Measurements from ENCODE around the gene CADPS2.

The CADPS2 gene

DNA sequence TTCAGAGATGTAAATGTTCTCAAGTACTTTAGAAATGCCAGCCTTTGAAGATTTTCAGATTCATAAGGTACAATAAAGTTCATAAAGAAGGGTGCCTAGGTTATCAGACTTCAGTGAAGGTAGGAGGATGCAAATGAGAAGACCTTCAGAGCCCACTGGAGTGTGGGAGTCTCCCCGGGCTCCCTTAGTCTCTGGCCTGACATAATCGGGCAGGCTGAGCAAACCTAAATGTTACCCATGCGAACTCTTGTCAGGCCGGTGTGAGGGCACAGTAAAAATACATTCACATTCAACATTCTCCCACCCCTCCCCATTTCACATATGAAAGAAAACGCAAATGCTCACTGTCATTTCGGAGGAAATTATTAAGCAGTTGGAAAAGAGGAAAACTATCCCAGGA is 479.1 kb downstream of the CADPS2 start:
- no peak for TF ChIP-seq TAF1 (IDR thresholded peaks at IDR 0.05; ENCODE audit: borderline replicate concordance, insufficient read depth, low read length)
- TF ChIP-seq POLR2AphosphoS5 (IDR thresholded peaks at IDR 0.05; ENCODE audit: low read depth, low read length): no peak
- TF ChIP-seq, protein P1, sequence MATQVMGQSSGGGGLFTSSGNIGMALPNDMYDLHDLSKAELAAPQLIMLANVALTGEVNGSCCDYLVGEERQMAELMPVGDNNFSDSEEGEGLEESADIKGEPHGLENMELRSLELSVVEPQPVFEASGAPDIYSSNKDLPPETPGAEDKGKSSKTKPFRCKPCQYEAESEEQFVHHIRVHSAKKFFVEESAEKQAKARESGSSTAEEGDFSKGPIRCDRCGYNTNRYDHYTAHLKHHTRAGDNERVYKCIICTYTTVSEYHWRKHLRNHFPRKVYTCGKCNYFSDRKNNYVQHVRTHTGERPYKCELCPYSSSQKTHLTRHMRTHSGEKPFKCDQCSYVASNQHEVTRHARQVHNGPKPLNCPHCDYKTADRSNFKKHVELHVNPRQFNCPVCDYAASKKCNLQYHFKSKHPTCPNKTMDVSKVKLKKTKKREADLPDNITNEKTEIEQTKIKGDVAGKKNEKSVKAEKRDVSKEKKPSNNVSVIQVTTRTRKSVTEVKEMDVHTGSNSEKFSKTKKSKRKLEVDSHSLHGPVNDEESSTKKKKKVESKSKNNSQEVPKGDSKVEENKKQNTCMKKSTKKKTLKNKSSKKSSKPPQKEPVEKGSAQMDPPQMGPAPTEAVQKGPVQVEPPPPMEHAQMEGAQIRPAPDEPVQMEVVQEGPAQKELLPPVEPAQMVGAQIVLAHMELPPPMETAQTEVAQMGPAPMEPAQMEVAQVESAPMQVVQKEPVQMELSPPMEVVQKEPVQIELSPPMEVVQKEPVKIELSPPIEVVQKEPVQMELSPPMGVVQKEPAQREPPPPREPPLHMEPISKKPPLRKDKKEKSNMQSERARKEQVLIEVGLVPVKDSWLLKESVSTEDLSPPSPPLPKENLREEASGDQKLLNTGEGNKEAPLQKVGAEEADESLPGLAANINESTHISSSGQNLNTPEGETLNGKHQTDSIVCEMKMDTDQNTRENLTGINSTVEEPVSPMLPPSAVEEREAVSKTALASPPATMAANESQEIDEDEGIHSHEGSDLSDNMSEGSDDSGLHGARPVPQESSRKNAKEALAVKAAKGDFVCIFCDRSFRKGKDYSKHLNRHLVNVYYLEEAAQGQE (IDR thresholded peaks at IDR 0.05; ENCODE audit: insufficient read depth in 1 of 2, low read depth in 2 of 2, low read length in 2 of 2): no peak
- TF ChIP-seq FOXP2 (optimal IDR thresholded peaks at IDR 0.05; ENCODE audit: borderline replicate concordance, extremely low read depth, extremely low read length, insufficient read depth): no peak
- no peak for TF ChIP-seq SIN3A (IDR thresholded peaks at IDR 0.05; ENCODE audit: borderline replicate concordance, insufficient read depth, low read length)

DNA sequence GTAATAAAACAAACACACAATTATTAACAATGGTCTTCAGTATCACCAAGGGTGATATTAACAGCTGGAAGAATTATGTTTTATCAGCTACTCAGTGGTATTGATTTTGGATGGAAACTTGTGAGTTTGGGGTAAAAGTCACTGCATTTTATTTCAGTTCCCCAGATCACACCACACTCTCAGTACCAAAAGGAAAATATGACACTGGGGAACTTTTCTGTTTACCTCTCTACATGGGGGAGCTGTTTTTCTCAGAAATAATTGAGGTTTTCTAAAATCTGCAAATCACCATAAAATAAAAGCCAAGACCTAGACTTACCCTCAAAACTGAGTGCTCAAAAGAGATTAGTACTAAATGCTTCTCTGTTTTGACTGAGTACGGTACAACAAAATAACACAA is 483.1 kb downstream of the CADPS2 start:
- TF ChIP-seq POLR2AphosphoS5 (IDR thresholded peaks at IDR 0.05; ENCODE audit: low read depth, low read length): no peak
- TF ChIP-seq, protein P1 (IDR thresholded peaks at IDR 0.05; ENCODE audit: insufficient read depth in 1 of 2, low read depth in 2 of 2, low read length in 2 of 2): no peak
- no peak for TF ChIP-seq TAF1 (IDR thresholded peaks at IDR 0.05; ENCODE audit: borderline replicate concordance, insufficient read depth, low read length)
- no peak for TF ChIP-seq FOXP2 (optimal IDR thresholded peaks at IDR 0.05; ENCODE audit: borderline replicate concordance, extremely low read depth, extremely low read length, insufficient read depth)
- TF ChIP-seq SIN3A (IDR thresholded peaks at IDR 0.05; ENCODE audit: borderline replicate concordance, insufficient read depth, low read length): no peak

DNA sequence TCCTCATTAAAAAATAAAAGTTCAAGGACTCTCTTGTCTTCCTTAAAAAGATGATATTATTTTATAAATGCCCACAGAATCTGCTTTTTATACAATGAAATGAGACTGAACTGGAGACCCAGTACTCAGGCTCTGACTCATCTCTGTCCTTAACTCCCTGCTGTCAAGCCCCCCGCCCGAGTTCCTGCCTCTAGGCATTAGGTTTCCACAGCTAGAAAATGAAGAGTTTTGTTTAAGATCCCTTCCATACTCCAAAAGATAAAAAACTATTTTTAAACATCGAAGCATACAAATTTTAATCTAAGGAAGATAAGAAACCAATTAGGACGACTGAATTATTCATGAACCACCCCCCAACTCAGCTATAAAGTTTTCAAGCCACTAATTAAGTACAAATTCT is 484.0 kb downstream of the CADPS2 start:
- TF ChIP-seq FOXP2 (optimal IDR thresholded peaks at IDR 0.05; ENCODE audit: borderline replicate concordance, extremely low read depth, extremely low read length, insufficient read depth): no peak
- no peak for TF ChIP-seq TAF1 (IDR thresholded peaks at IDR 0.05; ENCODE audit: borderline replicate concordance, insufficient read depth, low read length)

DNA sequence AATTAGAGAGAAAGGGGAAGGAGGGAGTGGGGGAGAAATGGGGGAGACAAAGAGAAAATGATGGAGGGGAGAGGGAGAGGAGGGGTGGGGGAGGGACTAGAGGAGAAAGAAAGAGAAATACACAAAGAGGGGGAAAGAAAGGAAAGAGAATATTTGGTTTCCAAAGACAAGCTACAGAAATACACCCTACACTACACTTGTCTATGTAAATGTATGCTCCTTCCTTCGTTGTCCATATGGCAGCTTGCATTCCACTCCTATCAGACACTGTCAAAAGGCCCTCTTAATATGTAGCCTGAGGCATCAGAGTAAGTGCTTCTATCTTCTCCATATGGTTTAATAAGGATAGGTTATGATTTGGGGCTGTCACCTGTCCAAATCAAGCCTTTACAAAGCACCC is 488.9 kb downstream of the CADPS2 start:
- no peak for TF ChIP-seq SIN3A (IDR thresholded peaks at IDR 0.05; ENCODE audit: borderline replicate concordance, insufficient read depth, low read length)
- no peak for TF ChIP-seq FOXP2 (optimal IDR thresholded peaks at IDR 0.05; ENCODE audit: borderline replicate concordance, extremely low read depth, extremely low read length, insufficient read depth)
- no peak for TF ChIP-seq TAF1 (IDR thresholded peaks at IDR 0.05; ENCODE audit: borderline replicate concordance, insufficient read depth, low read length)
- TF ChIP-seq POLR2AphosphoS5 (IDR thresholded peaks at IDR 0.05; ENCODE audit: low read depth, low read length): no peak
- TF ChIP-seq, protein P1 (IDR thresholded peaks at IDR 0.05; ENCODE audit: insufficient read depth in 1 of 2, low read depth in 2 of 2, low read length in 2 of 2): no peak

DNA sequence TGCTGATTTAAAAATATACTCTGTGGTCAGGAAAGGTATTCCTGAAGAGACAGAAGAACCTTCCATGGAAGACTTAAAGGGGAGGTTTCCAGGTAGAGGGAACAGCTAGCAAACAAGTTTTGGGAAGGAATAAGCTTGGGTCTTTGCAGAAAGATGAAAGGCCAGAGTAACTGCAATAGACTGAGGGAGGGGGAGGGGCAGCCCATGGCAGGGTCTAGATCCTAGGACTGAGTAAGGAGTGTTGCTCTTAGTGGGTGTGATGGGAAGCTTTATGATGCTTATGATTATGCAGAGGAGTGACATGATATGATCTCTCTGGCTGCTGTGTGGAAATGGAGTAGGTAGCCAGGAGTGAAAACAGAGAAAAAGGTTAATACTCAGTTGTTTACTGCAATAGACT is 491.7 kb downstream of the CADPS2 start:
- no peak for TF ChIP-seq TAF1 (IDR thresholded peaks at IDR 0.05; ENCODE audit: borderline replicate concordance, insufficient read depth, low read length)
- TF ChIP-seq SIN3A (IDR thresholded peaks at IDR 0.05; ENCODE audit: borderline replicate concordance, insufficient read depth, low read length): no peak
- TF ChIP-seq, protein P1 (IDR thresholded peaks at IDR 0.05; ENCODE audit: insufficient read depth in 1 of 2, low read depth in 2 of 2, low read length in 2 of 2): no peak
- TF ChIP-seq POLR2AphosphoS5 (IDR thresholded peaks at IDR 0.05; ENCODE audit: low read depth, low read length): no peak
- no peak for TF ChIP-seq FOXP2 (optimal IDR thresholded peaks at IDR 0.05; ENCODE audit: borderline replicate concordance, extremely low read depth, extremely low read length, insufficient read depth)

All from PFSK-1 (cell line).